GM19099 (cell line): Measurements from ENCODE around the gene SLC49A3.

Source experiments
- POLR2A ChIP-seq: IDR thresholded peaks from 3 replicates; pipeline ENCODE4 v1.6.1; 2011; ENCODE audit warnings: low read depth; ENCODE audit not compliant: insufficient read length; ENCODE audit errors: extremely low read depth

Gene SLC49A3

GRCh38 chr4:706834-707598 is 18.1 kb upstream of the SLC49A3 start:
- no peak for TF ChIP-seq POLR2A

DNA sequence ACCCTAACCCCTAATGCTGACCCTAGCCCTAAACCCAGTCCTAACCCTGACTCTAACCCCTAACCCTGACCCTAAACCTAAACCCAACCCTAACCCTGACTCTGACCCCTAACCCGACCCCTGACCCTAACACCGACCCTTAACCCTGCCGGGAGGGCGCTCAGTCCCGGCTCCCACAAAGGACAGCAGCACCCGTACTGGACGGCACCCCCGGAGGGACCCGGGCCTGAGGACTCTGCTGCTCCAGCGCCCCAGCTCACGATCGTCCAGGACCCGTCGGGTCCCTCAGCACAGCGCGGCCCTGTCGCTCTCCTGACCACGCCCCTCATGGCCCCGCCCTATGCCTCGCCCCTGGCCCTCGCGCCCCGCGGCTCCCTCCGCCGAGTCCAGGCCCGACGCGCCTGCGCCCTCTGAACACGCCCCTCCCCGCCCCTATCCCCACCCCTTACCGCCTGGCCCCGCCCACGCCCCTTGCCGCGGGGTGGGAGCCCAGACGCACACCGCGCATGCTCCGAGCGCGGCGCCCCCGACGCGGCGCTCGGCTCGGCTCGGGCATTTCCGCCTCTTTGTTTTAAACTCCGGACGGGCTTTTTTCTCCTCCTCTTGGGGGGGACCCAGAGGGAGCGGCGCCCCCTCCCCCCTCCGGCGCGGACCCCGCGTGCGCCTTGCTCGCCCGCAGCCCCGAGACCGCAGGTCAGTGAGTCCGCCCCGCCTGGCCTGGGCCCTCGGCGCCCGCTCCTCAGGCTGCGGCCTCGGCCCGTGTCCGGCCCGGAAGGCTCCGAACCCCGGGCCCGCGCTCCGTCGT is 16.5 kb upstream of the SLC49A3 start, which contains the start of gene PCGF3:
TSS of gene PCGF3 (plus strand) at position 555 of the 805 bp plus-strand sequence. CDS start 27,849 bp downstream, outside the sequence.
- TF ChIP-seq POLR2A = peak; percentile 58

DNA sequence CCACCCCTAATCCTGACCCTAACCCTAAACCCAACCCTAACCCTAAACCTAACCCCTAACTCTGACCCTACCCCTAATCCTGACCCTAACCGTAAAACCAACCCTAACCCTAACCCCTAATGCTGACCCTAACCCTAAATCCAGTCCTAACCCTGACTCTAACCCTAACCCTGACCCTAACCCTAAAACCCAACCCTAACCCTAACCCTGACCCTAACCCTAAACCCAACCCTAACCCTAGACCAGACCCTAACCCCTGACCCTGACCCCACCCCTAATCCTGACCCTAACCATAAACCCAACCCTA is 16.0 kb upstream of the SLC49A3 start:
- TF ChIP-seq POLR2A = no peak

- TF ChIP-seq POLR2A = no peak
Measured at GRCh38 chr4:704198-704891, 15.4 kb upstream of the SLC49A3 start.

DNA sequence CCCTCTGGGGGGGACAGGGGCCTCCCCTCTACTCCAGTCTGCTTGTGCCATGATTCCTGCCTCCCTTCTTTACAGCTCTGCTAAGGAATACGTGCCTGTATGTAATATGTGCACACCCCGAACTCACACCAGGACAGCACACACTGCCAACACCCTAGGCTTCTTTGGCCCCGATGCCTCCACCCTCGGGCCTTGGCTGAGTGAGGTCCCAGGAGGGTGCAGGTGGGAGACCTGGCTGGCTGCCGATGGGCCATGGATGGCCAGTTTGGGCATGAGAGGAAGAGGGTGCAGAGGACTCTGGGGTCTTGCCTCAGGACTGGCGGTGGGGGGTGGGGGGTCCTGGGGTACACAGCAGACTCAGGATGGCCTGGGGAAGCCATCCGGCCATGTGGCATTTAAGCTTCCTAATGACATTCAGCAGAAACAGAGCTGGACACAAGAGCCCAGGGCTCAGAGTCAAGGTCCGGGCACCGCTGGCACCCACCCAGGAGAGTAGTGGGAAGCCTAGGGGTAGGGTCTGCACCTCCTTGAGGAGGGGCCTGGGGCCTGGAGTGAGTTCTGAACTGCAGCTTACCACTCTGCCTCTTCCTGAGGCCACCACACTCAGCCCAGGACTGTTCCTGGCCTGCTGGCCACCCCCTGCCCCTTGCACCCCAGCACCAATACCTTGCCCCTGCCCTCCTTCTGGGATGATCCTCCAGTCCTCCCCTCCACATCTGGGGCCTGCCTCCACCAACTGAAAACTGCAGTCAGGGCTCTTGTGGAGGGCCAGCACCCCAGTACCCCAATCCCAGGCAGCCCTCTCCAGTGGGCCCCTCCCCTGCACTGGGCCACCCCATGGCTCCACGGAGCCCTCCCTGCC is 14.6 kb upstream of the SLC49A3 start:
- no peak for TF ChIP-seq POLR2A

DNA sequence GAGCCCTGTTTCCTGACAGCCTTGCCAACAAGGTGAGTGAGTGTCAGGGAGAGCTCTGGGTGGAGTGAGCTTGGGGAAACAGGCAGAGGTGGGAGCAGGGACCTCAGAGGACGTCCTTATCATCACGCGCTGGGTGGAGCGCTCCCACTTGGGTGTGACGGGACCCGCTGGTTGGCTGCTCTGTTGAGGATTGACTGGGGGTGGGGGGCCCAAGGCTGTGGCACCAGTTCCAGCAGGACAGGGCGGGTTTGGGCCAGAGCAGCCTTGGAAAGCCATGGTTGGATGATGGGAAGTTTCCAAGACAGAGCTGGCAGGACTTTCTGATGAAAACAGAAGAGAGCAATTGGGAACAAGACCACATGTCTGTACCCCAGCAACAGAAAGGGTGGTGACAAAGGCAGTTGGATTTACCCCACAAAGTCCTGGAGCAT is 13.7 kb upstream of the SLC49A3 start:
- no peak for TF ChIP-seq POLR2A

- no peak for TF ChIP-seq POLR2A
Measured at GRCh38 chr4:700587-701264, 11.8 kb upstream of the SLC49A3 start.

DNA sequence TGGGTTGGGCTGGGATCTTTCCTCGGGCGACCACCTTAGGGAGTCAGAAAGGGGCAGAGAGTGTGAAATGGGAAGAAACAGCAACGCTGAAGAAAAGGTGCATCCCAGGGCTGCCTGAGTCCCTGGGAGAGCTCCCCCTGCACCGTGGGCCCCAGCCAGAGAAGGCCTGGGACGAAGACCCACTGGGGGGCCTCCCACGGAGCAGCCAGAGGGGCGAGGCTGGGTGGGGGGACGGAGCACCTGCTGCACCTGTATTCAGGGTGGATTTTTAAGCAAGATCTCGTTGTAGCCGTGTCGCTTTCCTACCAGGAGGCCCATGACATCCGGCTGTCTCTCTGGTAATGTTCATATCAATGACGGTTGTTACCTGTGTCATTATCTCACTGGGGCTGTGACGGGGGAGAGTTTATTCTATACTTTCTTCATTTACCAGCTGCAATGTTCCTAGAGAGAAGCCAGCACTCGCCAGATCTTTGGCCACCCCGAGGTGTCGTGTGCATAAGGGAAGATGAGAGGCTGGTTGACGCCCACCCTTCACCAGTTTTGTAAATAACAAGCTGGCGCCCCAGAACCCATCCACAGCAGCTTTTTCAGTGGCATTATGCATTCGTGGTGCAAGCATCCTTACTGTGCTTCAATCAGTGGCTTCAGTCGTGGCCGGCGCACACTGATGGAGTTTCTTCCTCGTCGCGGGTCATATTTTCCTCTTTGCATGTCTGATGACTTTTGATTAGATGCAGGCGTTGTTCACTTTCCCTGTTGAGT is 11.0 kb upstream of the SLC49A3 start:
- TF ChIP-seq POLR2A = no peak

DNA sequence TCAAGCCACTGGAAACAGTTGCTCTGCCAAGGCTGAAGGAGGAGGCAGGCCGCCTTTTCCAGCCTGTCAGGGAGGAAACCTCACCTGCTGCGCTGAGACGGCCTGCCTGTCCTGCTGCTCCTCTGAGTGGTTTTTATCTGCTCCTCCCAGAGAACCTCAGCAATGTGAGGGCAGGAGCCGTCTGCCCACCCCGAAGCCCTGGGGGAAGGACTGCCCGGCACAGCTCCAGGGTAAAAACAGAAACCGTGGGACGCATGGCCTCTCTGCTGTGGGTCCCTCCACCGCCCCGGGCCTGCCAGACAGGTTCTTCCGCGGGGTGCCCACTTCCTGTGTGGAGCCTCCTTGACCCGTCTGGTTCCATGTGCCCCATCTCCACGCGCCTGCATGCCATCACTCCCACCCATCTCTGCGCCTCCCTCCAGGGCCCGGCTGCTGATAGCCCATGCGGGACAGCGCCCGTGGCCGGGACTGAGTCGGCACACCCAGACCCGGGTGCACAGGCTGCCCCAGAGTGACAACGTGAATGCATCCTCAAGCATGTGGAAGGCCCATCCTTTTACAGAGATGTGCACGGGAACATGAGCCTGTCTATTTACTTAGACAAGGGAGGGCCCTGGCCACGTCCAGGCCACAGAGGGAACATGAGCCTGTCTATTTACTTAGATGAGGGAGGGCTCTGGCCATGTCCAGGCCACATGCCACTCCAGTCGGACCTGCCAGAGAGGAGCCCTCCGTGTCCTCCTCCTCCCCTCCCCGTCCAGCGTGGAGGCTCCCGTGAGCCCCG is 4.0 kb upstream of the SLC49A3 start:
- no peak for TF ChIP-seq POLR2A

- TF ChIP-seq POLR2A = no peak
Measured at GRCh38 chr4:689723-690122, 772 bp upstream of the SLC49A3 start.

- TF ChIP-seq POLR2A = no peak
Measured at GRCh38 chr4:687971-688853, 739 bp downstream of the SLC49A3 start.

DNA sequence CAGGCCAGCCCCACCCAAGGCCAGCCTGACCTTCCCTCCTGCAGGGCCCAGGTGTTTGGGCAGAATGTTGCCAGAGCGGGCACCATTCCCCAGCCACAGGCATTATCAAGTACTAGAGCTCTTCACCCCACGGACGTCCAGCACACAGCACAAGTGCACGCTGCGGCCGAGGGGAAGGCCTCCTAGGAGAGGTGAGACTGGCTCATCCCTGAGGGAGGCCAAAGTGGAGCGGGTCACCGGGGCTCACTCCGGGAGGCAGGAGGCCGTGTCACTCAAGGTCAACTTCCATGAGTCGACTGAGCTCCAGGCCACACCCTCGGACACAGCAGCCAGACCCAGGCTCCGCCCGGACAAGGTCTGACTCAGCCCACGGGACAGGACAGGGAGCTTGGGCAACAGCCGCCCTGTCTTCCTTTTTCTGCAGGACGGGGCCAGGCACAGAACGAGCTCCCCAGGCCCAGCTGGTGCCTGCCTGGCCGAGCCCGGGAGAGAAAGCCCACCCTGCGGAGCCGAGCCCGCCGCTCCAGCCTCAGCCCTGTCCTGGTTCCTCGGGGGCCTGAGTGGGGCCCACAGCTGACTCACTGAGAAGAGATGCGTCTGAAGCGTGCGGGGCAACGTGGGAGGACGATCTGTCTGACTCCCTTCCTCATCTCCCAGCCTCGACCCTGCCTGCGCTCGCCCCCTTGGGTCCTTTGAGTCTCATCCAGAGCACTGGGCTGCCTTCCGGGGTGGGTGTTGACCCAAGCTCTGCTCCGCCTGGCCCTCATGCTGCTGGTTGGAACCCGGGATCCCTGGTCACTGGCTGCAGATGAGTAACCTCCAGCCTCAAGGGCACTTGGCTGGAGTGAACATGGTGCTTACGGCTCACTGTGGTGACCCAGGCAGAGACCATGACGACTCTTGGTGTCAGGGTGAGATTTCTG is 1.6 kb downstream of the SLC49A3 start:
- TF ChIP-seq POLR2A = no peak
